ENCODE data around the gene ELAC2.

Gene ELAC2

GRCh38 chr17:12953156-12953555 is 64.7 kb downstream of the ELAC2 start:
- DNase-seq (ENCODE audit: low spot score) = no peak

GRCh38 chr17:12952012-12952411 is 65.8 kb downstream of the ELAC2 start:
- no peak for DNase-seq (ENCODE audit: low spot score)

- no peak for DNase-seq (ENCODE audit: low spot score)
Measured at GRCh38 chr17:12947047-12947446, 70.8 kb downstream of the ELAC2 start.
